Neural crest cell (in vitro differentiated cells): Measurements from ENCODE around the gene EPB41. TPM values are rescaled to one million over a fixed set of nuclear protein-coding genes. Genes with fewer than 3 reads are reported as not detected.
"Not testable (repeated sequence)": the region's sequence is repeated elsewhere in the genome, so short reads cannot be mapped to it uniquely, and the experiment has no call there.

Source experiments
- DNase-seq: peaks from one replicate; pipeline ENCODE4 v3.0.0; 2021; ENCODE audit warnings: low read depth, mixed read lengths, low spot score
- H3K27ac Mint-ChIP-seq: one replicate; pipeline ENCODE4 v1.8.0; 2021; ENCODE audit warnings: mild to moderate bottlenecking, mixed read lengths; ENCODE audit not compliant: unreplicated experiment
- H3K27me3 Mint-ChIP-seq: 2 replicates; pipeline ENCODE4 v1.8.0; 2021; ENCODE audit warnings: low read depth, mild to moderate bottlenecking, mixed read lengths
- H3K36me3 Mint-ChIP-seq: 2 replicates; pipeline ENCODE4 v1.8.0; 2021; ENCODE audit warnings: low read depth, mild to moderate bottlenecking, mixed read lengths
- H3K4me1 Mint-ChIP-seq: 2 replicates; pipeline ENCODE4 v1.8.0; 2021; ENCODE audit warnings: mixed read lengths
- H3K4me3 Mint-ChIP-seq: one replicate; pipeline ENCODE4 v1.8.0; 2021; ENCODE audit warnings: mild to moderate bottlenecking, mixed read lengths
- H3K9me3 Mint-ChIP-seq: 2 replicates; pipeline ENCODE4 v1.8.0; 2021; ENCODE audit warnings: mixed read lengths
- total RNA-seq: library from RNA; stranded (reverse); gene quantifications from 2 replicates; pipeline ENCODE4 v1.2.1, GENCODE V29; 2021
- TF ChIP-seq, protein P1 (sequence below): fragments of 200-600 bp; sonication (generic); conservative IDR thresholded peaks from 2 replicates; pipeline ENCODE4 v1.5.0; 2021; ENCODE audit warnings: antibody characterized with exemption, mild to moderate bottlenecking

The EPB41 gene
- total RNA-seq, 1 donor from 2014 or later = 108 TPM

DNA sequence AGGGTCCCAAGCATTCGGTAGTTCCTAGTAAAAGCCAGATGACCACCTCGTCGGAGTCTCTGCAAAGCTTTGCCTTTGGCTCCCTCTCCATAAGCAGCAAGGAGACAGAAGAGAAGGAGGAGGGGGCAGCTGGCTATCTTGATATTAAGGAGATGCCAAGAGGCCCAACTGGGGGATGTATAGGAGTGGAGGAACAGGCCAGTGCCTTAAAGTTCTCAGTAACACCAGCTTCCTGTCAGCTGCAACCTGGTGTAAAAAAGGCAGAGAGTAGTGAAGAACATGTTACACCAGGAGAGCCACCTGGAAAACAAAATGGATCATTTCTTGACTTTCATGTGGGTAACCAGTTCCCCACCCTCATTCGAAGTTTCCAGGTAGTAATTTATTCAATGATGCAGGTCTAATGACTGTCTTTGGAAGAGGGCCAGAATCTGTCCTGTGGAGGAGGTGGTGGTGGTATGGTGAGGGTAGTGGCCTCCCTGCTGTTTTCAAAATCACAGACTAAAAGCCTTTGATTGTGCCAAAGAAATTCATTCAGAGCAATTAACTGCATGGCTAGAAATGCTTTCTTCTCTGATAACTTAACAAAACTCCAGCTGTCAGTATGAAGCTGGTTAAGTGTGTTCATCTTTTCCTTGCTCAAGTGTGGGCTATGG, 182.0 kb downstream of the EPB41 start:
- peaks cover 9% of the 10 kb centered on the region for H3K4me1 Mint-ChIP-seq
- no peak overlapping the region for H3K27ac Mint-ChIP-seq
- TF ChIP-seq, protein P1, sequence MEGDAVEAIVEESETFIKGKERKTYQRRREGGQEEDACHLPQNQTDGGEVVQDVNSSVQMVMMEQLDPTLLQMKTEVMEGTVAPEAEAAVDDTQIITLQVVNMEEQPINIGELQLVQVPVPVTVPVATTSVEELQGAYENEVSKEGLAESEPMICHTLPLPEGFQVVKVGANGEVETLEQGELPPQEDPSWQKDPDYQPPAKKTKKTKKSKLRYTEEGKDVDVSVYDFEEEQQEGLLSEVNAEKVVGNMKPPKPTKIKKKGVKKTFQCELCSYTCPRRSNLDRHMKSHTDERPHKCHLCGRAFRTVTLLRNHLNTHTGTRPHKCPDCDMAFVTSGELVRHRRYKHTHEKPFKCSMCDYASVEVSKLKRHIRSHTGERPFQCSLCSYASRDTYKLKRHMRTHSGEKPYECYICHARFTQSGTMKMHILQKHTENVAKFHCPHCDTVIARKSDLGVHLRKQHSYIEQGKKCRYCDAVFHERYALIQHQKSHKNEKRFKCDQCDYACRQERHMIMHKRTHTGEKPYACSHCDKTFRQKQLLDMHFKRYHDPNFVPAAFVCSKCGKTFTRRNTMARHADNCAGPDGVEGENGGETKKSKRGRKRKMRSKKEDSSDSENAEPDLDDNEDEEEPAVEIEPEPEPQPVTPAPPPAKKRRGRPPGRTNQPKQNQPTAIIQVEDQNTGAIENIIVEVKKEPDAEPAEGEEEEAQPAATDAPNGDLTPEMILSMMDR = no peak
- H3K4me3 Mint-ChIP-seq = no peak overlapping the region
- no peaks in the 10 kb centered on the region for H3K27me3 Mint-ChIP-seq
- peaks cover 5% of the 10 kb centered on the region for H3K9me3 Mint-ChIP-seq
- DNase-seq = no peak
- H3K36me3 Mint-ChIP-seq = peaks cover 22% of the 10 kb centered on the region

DNA sequence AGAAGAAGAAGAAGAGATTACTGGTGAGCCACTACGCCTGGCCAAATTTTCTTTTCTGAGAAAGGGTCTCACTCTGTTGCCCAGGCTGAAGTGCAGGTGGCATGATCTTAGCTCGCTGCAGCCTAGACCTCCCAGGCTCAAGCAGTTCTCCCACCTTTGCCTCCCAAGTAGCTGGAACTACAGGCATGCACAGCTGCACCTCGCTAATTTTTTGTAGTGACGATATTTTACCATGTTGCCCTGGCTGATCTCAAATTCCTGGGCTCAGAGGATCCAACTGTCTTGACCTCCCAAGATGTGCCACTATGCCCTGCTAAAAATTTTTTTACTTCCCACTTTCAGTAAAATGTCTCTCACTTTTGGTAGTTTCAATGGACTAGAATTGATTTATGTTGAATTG, 184.9 kb downstream of the EPB41 start:
- Mint-ChIP-seq H3K36me3 (peaks cover 13% of the 10 kb centered on the region), H3K27me3 (no peaks in the 10 kb centered on the region), H3K9me3 (no peaks in the 10 kb centered on the region), H3K4me1 (peaks cover 9% of the 10 kb centered on the region), H3K4me3 (no peak overlapping the region), H3K27ac (no peak overlapping the region)
- no peak for DNase-seq
- TF ChIP-seq, protein P1 = no peak

DNA sequence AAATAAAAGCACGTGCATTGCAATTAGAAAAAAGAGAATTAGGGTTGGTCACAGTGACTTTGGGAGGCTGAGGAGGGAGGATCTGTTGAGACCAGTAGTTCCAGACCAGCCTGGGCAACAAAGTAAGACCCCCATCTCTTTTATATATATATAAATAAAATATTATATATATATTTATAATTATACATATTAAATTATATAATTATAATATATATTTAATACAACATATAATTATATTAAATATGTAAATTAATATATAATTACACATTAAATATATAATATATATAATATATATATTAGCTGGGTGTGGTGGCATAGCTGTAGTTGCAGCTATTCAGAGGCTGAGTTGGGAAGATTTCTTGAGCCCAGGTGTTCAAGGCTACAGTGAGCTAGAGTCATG, 186.1 kb downstream of the EPB41 start:
- Mint-ChIP-seq H3K4me3 (no peak overlapping the region), H3K36me3 (peaks cover 13% of the 10 kb centered on the region), H3K27ac (no peak overlapping the region), H3K9me3 (no peaks in the 10 kb centered on the region), H3K27me3 (no peaks in the 10 kb centered on the region), H3K4me1 (peaks cover 9% of the 10 kb centered on the region)
- no peak for DNase-seq
- TF ChIP-seq, protein P1 = no peak

DNA sequence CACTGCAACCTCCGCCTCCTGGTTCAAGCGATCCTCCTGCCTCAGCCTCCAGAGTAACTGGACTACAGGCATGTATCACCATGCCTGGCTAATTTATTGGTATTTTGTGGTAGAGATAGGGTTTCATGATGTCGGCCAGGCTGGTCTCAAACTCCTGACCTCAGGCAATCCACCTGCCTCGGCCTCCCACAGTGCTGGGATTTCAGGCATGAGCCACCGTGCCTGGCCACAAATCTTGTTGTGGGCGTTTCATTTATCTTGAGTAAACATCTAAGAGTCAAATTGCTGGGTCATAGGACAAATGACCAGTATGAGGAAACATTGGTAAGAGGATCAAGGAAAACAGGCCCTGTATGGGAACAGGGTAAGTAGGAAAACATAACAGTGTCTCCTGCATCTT, 191.5 kb downstream of the EPB41 start:
- Mint-ChIP-seq H3K9me3 (no peaks in the 10 kb centered on the region), H3K36me3 (peaks cover 8% of the 10 kb centered on the region), H3K27me3 (no peaks in the 10 kb centered on the region), H3K27ac (no peak overlapping the region), H3K4me1 (no peaks in the 10 kb centered on the region), H3K4me3 (no peak overlapping the region)
- TF ChIP-seq, protein P1 = no peak
- no peak for DNase-seq

DNA sequence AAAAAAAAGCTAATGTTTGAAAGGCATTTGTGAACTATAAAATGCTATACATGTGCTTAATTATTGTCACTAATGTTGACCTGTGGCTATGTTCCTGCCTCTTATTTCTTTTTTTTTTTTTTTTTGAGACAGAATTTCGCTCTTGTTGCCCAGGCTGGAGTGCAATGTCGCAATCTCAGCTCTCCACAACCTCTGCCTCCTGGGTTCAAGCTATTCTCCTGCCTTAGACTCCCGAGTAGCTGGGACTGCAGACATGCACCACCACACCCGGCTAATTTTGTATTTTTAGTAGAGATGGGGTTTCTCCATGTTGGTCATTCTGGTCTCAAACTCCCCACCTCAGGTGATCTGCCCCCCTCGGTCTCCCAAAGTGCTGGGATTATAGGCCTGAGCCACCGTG, 193.7 kb downstream of the EPB41 start:
- not testable (repeated sequence) for H3K4me1 Mint-ChIP-seq, DNase-seq, H3K27ac Mint-ChIP-seq, H3K36me3 Mint-ChIP-seq, H3K9me3 Mint-ChIP-seq, H3K4me3 Mint-ChIP-seq, H3K27me3 Mint-ChIP-seq

DNA sequence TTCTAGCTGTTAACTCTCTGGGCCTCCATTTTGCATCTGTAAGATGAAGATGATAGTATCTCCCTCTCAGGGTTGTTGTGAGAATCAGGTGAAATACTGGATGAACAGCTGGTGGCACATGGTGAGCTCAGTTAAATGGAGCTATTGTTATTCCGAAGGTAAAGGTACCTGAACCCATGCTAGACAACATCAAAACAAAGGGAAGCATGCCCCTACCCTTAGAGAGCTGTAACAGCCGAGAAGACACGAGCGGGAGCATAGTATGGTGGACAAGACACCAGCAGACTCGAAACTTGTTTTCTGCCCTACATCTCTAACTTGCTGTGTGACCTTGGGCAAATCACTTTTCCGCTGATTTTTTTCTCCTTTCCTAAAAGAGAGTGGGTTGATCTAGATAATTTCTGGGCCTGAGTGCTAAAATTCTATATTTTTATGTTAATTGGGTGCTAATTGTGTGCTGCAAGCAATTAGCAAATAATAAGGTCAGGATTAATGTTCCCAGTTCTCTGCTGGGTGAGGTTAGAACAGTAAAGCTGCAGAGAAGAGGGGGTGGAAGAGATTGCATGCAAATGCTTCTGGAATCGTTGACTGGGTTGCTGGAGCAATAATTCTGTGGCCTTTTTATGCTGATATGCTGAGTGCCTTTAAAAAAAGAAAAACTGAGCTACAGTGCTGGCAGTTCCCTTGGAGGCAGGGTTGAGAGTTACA, 198.5 kb downstream of the EPB41 start:
- TF ChIP-seq, protein P1 = no peak
- Mint-ChIP-seq H3K27ac (no peak overlapping the region), H3K27me3 (no peaks in the 10 kb centered on the region), H3K4me3 (no peak overlapping the region), H3K36me3 (peaks cover 9% of the 10 kb centered on the region), H3K4me1 (no peaks in the 10 kb centered on the region), H3K9me3 (no peaks in the 10 kb centered on the region)
- no peak for DNase-seq
